Body of pancreas (tissue), 4 donors: ENCODE results near the gene KATNAL1.

Experiments used
- POLR2A ChIP-seq, 3 donors: fragments of 450-650 bp; IDR thresholded peaks; one replicate each; pipeline ENCODE4 v1.6.1; 2016; ENCODE audit warnings: antibody characterized with exemption in 3 of 3, mild to moderate bottlenecking in 2 of 3
- TF ChIP-seq, protein P1 (sequence below), 7 experiments: fragments of 450-650 bp in 4 of 7; fragments of 200-600 bp in 3 of 7; sonication (generic) in 3 of 7; IDR thresholded peaks; one replicate each; pipeline ENCODE4 v1.5.1; 2016 to 2019; ENCODE audit warnings: antibody characterized with exemption in 7 of 7

DNA sequence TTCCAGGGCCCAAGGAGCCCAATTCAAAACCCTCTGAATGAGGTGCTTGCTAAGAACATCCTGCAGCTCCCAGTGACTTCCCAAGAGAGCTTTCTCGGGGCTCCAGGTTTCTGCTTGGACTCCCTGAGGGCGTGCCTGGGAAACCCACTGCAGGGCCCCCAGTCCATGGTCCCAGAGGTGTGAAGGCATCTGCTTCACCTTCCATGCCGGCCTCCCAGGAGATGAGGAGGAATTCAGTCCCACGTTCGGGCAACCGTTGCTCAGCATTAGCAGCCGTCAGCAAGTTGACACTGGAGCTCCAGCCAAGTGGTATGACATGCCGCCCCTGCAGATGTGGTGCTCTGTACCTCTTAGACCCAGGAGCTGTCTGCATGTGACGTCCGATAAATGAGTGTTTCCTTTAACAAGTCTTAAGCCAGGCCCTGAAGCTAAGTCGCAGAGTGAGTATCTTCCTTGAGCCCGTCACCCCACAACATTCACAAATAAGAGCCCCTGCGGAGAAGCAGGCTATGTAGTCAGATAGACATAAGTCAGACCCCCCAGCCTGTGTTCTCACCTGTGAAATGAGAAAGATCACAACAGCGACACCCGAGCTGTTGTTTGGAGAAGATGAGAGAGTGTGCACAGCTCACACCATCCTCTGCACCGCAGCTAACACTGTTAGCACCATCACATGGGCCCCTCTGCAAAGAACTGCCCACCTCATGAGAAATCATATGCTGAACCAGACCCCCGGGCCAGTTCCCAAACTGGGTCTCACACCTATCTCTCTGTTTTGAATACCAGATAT is 150.3 kb downstream of the KATNAL1 start:
- TF ChIP-seq, protein P1, sequence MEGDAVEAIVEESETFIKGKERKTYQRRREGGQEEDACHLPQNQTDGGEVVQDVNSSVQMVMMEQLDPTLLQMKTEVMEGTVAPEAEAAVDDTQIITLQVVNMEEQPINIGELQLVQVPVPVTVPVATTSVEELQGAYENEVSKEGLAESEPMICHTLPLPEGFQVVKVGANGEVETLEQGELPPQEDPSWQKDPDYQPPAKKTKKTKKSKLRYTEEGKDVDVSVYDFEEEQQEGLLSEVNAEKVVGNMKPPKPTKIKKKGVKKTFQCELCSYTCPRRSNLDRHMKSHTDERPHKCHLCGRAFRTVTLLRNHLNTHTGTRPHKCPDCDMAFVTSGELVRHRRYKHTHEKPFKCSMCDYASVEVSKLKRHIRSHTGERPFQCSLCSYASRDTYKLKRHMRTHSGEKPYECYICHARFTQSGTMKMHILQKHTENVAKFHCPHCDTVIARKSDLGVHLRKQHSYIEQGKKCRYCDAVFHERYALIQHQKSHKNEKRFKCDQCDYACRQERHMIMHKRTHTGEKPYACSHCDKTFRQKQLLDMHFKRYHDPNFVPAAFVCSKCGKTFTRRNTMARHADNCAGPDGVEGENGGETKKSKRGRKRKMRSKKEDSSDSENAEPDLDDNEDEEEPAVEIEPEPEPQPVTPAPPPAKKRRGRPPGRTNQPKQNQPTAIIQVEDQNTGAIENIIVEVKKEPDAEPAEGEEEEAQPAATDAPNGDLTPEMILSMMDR (IDR thresholded peaks at IDR 0.05) = no peak
- no peak for TF ChIP-seq POLR2A (IDR thresholded peaks at IDR 0.05)
